Activated CD4-positive, alpha-beta T cell treated with anti-CD3 and anti-CD28 coated beads for 36 hours (primary cell): Measurements from ENCODE around the gene LMAN1L. TPM values are rescaled to one million over a fixed set of nuclear protein-coding genes. Genes with fewer than 3 reads are reported as not detected.

Experiments
- ATAC-seq: fragments of 200-7000 bp; cut with Tn5 transposase; one replicate; pipeline ENCODE4 v1.10.0; 2021; ENCODE audit warnings: mild to moderate bottlenecking, moderate library complexity
- CTCF ChIA-PET: fragments of 350-600 bp; sonication (Branson Sonifier 250); formaldehyde crosslinking; loops from one replicate; lab custom pipeline; 2021; ENCODE audit warnings: antibody characterized with exemption; lab: Charles Lee
- POLR2A ChIA-PET: fragments of 350-600 bp; sonication (Branson Sonifier 250); formaldehyde crosslinking; loops from one replicate; lab custom pipeline; 2021; ENCODE audit warnings: antibody characterized with exemption, inconsistent platforms; lab: Charles Lee
- DNase-seq: peaks from one replicate; pipeline ENCODE4 v3.0.0-alpha.2; 2020
- H3K27ac Mint-ChIP-seq: one replicate; pipeline ENCODE4 v1.8.0; 2021; ENCODE audit warnings: mixed read lengths
- H3K27me3 Mint-ChIP-seq: one replicate; pipeline ENCODE4 v1.8.0; 2021; ENCODE audit warnings: mixed read lengths
- H3K36me3 Mint-ChIP-seq: one replicate; pipeline ENCODE4 v1.8.0; 2021; ENCODE audit warnings: low read depth, mixed read lengths
- H3K4me1 Mint-ChIP-seq: one replicate; pipeline ENCODE4 v1.8.0; 2021; ENCODE audit warnings: mixed read lengths
- H3K4me3 Mint-ChIP-seq: one replicate; pipeline ENCODE4 v1.8.0; 2021; ENCODE audit warnings: mild to moderate bottlenecking, moderate library complexity, mixed read lengths
- H3K9me3 Mint-ChIP-seq: one replicate; pipeline ENCODE4 v1.8.0; 2021; ENCODE audit warnings: low read depth, mixed read lengths
- intact Hi-C, 2 experiments: fragments of 100-400 bp; cut with DNase I in 1 of 2; cut with micrococcal nuclease in 1 of 2; formaldehyde crosslinking; loops; one replicate each; pipeline versions ENCODE4 v1.14.2 to v1.15.1; 2022 to 2024; cut with DNase I, micrococcal nuclease
- total RNA-seq, 2 experiments: library from RNA; stranded (reverse); gene quantifications; one replicate each; pipeline ENCODE4 v1.2.3, GENCODE V29; 2021

The LMAN1L gene
- total RNA-seq, 2 experiments from 2014 or later = 0.25 TPM; not detected in 1

DNA sequence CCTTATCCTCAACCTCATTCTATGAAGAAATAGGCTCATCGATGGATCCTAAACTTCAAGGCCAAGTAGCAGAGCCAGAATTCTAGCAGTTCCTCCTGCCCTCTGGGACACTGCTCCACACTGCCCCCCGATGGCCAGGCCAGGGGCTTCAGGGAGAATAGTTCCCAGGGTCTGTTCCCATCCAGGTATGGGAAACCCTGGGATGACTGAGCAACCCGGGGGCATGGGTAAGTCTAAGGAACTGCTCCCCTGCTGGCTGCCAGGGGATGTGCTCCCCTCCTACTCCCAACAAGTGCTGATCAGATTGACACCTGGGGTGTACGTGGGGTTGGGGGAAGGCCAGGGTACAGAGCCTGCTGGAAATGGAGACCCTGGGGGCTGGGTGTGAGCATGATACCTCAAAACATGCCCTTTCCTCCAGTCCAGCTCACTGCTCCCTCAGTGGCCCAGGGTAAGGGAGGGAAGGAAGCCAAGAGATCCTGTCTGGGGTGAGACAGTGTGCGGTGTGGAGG is 22.7 kb downstream of the LMAN1L start:
- H3K27me3 Mint-ChIP-seq = no peaks in the 10 kb centered on the region
- peaks cover 10% of the 10 kb centered on the region for H3K36me3 Mint-ChIP-seq
- H3K27ac Mint-ChIP-seq = no peak overlapping the region
- H3K4me1 Mint-ChIP-seq = peaks cover 1% of the 10 kb centered on the region
- no peaks in the 10 kb centered on the region for H3K9me3 Mint-ChIP-seq
- no peak overlapping the region for H3K4me3 Mint-ChIP-seq
- ATAC-seq (peak; percentile 75), DNase-seq (peak; percentile 72)
- ChIA-PET POLR2A (no interaction called here), CTCF (interaction anchor here (0.6 to 2.1 kb wide), 9 partner anchors 9 to 196 kb away, joined by 3 to 9 read pairs (median 3); partner anchors contain the start of gene CPLX3)
- intact Hi-C loops = loop anchor here in 1 of 2 experiments (1.0 kb wide), 1 partner anchor 64 kb away; no protein-coding TSS in a partner anchor

DNA sequence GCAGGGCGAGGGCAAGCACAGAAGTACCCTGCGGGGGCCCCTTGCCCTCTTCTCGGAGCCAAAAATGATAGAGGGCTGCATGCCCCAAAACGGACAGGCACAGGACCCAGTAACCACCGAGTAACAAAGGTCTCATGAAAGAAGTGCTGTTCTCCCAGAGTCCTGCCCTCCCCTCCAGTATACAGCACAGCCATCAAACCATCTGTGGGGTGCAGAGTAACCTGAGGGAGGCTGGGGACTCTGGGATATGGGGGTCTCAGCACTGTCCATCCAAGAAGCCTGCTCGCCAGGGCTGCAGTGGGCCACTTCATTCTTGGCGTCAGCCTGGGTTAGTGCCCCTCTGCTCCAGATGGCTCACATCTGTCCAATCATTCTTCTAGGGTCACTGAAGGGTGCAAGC is 24.2 kb downstream of the LMAN1L start:
- Mint-ChIP-seq H3K4me1 (peaks cover 11% of the 10 kb centered on the region), H3K27me3 (no peaks in the 10 kb centered on the region), H3K27ac (no peak overlapping the region), H3K9me3 (no peaks in the 10 kb centered on the region), H3K36me3 (peaks cover 16% of the 10 kb centered on the region), H3K4me3 (no peak overlapping the region)
- CTCF ChIA-PET = interaction anchor here (0.5 to 2.1 kb wide), 5 partner anchors 8 to 163 kb away, joined by 3 to 9 read pairs (median 4); no protein-coding TSS in a partner anchor
- DNase-seq = no peak
- POLR2A ChIA-PET = no interaction called here
- intact Hi-C loops = no loop called here
- no peak for ATAC-seq

DNA sequence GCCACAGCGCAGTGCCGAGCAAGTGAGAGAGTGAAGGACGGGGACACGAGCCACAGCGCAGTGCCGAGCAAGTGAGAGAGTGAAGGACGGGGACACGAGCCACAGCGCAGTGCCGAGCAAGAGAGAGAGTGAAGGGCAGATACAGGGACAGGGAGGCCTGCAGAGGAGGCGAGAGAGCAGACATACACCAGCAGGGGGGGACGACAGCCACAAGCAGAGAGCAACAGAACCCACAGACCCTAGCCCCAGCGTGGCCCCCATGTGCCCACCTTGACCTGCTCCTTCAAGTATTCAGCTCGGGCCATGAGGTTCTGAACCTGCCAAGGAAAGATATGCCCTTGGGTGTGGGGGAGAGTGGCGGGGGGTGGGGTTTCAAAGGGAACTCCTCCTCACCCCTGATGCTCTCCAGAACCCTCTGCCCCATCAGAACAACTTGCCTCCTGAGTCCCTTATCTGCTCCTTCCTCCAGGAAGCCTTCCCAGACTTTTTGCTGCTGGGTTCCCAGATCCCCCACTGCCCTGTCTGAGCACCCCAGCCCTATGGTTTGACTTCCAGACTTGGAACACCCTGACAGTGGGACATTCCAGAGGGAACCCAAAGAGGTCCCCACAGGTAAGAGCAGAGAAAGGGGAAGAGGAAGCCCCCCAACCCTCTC is 25.0 kb downstream of the LMAN1L start:
- POLR2A ChIA-PET = no interaction called here
- no peak for ATAC-seq
- H3K27me3 Mint-ChIP-seq = no peaks in the 10 kb centered on the region

DNA sequence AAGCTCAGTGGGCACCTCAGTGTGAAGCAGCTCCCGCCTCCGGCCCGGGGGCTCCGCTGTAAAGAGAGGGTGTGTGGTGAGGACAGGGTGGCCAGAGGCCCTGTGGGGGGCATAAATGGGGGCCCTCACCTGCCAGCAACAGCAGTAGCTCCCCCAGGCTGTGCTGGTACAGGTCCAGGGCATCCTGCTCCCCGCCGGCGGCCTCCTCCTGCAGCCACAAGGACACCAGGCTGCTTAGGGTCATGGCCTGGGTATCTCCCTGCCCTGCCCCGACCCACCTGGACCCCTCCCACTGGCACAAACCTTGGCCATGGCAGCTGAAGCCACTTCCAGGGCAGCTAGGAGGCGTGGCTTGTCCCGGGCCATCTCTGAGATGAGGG is 25.5 kb downstream of the LMAN1L start:
- CTCF ChIA-PET = interaction anchor here (0.6 to 1.1 kb wide), 4 partner anchors 48 to 69 kb away, joined by 3 to 4 read pairs (median 4); no protein-coding TSS in a partner anchor

More for the DNA sequence above, 25.0 kb downstream of the LMAN1L start:
- DNase-seq = no peak
- Mint-ChIP-seq H3K27ac (no peak overlapping the region), H3K4me3 (no peak overlapping the region), H3K36me3 (peaks cover 18% of the 10 kb centered on the region), H3K4me1 (peaks cover 17% of the 10 kb centered on the region), H3K9me3 (no peaks in the 10 kb centered on the region)
- intact Hi-C loops = no loop called here
- CTCF ChIA-PET = interaction anchor here (1.1 to 2.1 kb wide), 2 partner anchors 50 to 64 kb away, joined by 4 to 9 read pairs; no protein-coding TSS in a partner anchor

DNA sequence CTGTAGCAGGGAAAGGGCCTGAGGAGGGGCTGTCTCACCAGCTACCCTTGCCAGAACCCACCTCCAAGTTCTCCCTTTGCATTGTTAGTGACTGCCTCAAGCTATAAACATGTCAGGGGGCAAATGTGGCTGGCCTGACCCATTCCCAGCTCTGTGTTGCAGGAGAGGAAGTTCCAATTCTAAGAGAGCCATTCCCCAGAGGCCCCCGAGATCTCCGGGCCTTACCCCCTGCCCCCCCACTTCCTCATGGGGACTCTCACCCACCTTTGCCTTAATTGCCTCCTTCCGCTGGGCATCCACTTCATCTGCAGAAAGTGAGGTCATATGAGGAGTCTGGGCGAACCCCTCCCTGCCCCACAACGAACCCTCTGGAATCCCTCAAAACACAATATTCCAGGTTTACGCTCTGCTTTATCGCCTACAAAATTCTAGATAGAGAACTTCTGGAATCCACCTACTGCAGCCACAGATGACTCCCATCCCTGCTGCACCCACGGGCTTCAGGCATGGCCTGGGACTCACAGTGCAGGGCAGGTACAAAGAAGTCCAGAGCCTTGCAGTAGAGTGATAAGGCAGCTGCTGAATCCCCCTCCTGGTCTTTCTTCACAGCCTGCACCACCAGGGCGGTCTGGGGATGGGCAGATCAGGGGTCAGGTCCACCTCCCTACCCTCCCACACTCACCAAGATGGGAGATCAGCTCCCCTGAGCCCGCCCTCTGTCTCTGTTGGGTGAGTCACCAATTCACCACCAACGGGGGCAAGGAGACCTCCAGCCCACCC is 26.3 kb downstream of the LMAN1L start:
- H3K4me1 Mint-ChIP-seq = peaks cover 23% of the 10 kb centered on the region
- ATAC-seq (no peak), DNase-seq (no peak)
- no peaks in the 10 kb centered on the region for H3K27me3 Mint-ChIP-seq
- ChIA-PET POLR2A (no interaction called here), CTCF (interaction anchor here (0.6 to 1.1 kb wide), 5 partner anchors 49 to 70 kb away, joined by 3 to 4 read pairs (median 4); no protein-coding TSS in a partner anchor)
- peaks cover 18% of the 10 kb centered on the region for H3K36me3 Mint-ChIP-seq
- intact Hi-C loops = no loop called here
- H3K9me3 Mint-ChIP-seq = no peaks in the 10 kb centered on the region
- no peak overlapping the region for H3K27ac Mint-ChIP-seq
- H3K4me3 Mint-ChIP-seq = no peak overlapping the region

More for the DNA sequence above, 25.5 kb downstream of the LMAN1L start:
- Mint-ChIP-seq H3K27ac (no peak overlapping the region), H3K27me3 (no peaks in the 10 kb centered on the region), H3K9me3 (no peaks in the 10 kb centered on the region), H3K4me3 (no peak overlapping the region), H3K4me1 (peaks cover 17% of the 10 kb centered on the region), H3K36me3 (peaks cover 18% of the 10 kb centered on the region)
- ATAC-seq (no peak), DNase-seq (no peak)
- intact Hi-C loops = no loop called here
- POLR2A ChIA-PET = no interaction called here

DNA sequence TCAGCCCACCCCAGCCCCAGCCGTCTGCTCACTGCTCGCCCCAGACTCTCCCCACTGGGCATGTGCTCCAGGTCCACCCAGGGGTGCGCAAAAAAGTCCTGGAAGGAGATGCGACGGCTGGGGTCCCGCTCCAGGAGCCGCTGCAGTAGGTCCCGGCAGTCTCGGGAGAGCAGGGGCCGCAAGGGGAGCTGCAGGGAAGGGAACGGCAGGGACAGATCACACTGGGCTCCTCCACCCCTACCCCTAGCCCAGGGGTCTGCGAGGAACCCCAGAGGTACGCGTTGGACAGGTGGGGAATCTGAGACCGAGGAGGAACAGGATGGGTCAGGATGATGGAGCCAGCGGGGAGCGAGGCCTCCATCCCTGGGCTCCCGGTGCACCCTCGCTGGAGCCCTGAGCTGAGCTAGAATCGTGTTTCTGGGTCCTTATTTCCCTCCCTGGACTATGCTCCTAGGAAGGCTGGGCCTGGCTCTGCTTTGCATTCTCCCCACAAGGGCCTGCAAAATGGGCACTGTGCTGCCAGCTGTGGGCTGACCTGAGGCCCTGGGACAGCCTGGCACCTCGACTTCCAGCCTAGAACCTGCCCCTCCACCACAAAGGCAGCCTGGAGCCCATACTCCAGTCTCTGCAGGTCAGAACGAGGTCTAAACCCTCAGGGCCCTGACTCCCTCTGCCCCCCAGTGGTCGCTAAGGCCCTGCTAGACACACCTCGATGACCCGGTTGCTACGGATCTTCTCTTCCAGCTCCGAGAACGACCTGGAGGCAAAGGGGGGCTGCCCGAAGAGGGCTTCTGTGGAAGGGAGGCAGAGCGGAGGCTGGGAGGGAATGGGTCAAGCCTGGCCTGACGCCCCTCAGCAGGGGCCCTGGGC is 27.1 kb downstream of the LMAN1L start:
- ATAC-seq (no peak), DNase-seq (no peak)
- intact Hi-C loops = loop anchor here (5.0 kb wide), 3 partner anchors 37 to 467 kb away; no protein-coding TSS in a partner anchor
- Mint-ChIP-seq H3K4me3 (no peak overlapping the region), H3K4me1 (peaks cover 31% of the 10 kb centered on the region), H3K9me3 (no peaks in the 10 kb centered on the region), H3K27ac (no peak overlapping the region), H3K36me3 (peaks cover 18% of the 10 kb centered on the region), H3K27me3 (no peaks in the 10 kb centered on the region)
- CTCF ChIA-PET = interaction anchor here (1.0 to 1.4 kb wide), 2 partner anchors 57 to 62 kb away, joined by 4 to 5 read pairs; no protein-coding TSS in a partner anchor
- POLR2A ChIA-PET = no interaction called here

DNA sequence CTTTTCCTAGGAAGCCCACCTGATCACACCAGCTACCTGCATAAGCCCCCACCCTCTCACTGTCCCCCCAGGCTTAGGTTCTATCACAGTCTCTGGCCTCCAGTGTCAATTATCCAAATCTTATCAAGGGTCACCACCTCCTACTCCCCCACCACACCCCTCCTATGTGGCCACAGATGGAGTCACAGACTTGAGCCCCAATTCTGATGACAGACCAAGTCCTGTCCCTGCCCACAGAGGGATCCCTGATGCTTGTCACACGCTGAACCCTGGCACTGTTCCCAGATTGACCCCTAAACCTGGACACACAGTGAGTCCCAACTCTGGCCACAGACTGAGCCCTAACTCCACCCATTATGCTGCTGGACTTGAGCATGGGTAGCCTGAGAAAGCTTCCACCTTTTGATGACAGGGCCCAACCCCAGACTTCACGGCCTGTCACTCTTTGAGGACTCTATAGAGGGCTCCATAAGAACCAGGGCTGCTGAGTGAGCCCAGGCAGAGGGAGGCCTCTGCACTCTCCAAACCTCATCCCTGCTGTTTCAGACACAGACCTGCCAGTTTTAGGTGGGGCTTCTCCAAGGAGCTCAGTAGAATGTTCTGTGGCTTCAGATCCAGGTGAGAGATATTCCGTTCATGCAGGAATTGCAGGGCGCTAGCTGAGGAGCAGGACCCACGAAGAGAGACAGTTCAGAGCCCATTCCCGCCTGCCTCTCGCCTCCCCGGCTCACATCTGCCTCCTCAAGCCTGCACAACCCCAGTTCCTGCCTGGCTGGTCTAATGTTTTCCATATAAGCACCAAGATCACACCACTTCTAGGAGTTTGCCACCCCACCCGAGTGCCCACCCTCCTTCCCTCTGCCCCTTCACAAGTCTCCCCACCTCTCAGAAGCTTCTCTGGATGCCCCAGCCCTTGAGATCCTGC is 28.5 kb downstream of the LMAN1L start:
- Mint-ChIP-seq H3K36me3 (peaks cover 18% of the 10 kb centered on the region), H3K27ac (peak overlapping the region; percentile 7), H3K27me3 (no peaks in the 10 kb centered on the region), H3K4me3 (peak overlapping the region; percentile 90), H3K9me3 (no peaks in the 10 kb centered on the region), H3K4me1 (peaks cover 43% of the 10 kb centered on the region)
- intact Hi-C loops = loop anchor here (5.0 kb wide), 3 partner anchors 39 to 469 kb away; no protein-coding TSS in a partner anchor
- ChIA-PET POLR2A (no interaction called here), CTCF (interaction anchor here (0.7 to 2.3 kb wide), 5 partner anchors 61 to 145 kb away, joined by 3 to 15 read pairs (median 3); partner anchors contain the start of gene EDC3)
- ATAC-seq (no peak), DNase-seq (no peak)

DNA sequence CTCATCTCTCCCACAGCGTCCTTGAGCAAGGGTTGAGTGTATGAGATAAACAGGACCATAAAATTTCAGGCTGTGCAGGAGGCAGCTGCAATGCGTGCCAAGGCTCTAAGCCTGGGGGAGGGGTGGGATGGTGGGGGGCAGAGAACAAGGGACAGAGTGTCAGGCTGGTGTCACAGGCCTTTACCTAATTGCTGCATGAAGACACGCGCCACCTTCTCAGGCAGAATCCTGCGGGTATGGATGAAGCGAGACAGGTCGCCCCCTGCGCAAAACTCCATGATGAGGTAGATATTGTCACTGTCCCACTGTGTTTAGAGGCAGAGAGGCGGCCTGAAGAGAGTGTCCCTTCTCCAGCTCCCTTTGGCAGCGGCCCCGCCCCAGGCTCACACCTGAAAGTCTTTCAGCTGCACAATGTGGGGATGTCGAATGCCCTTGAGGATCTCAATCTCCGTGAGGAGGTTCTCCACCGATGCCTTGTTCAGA is 29.3 kb downstream of the LMAN1L start:
- Mint-ChIP-seq H3K4me1 (peaks cover 45% of the 10 kb centered on the region), H3K27ac (peak overlapping the region; percentile 84), H3K27me3 (no peaks in the 10 kb centered on the region), H3K36me3 (peaks cover 21% of the 10 kb centered on the region), H3K4me3 (peak overlapping the region; percentile 90), H3K9me3 (no peaks in the 10 kb centered on the region)
- DNase-seq (no peak), ATAC-seq (no peak)
- POLR2A ChIA-PET = no interaction called here
- CTCF ChIA-PET = interaction anchor here (0.7 to 2.3 kb wide), 7 partner anchors 28 to 146 kb away, joined by 3 to 15 read pairs (median 4); partner anchors contain the start of gene EDC3
- intact Hi-C loops = loop anchor here (1.0 to 5.0 kb wide), 9 partner anchors 40 to 609 kb away; partner anchors contain the start of genes COX5A (in 1 of the 2) and SIN3A (in 1 of the 2)

DNA sequence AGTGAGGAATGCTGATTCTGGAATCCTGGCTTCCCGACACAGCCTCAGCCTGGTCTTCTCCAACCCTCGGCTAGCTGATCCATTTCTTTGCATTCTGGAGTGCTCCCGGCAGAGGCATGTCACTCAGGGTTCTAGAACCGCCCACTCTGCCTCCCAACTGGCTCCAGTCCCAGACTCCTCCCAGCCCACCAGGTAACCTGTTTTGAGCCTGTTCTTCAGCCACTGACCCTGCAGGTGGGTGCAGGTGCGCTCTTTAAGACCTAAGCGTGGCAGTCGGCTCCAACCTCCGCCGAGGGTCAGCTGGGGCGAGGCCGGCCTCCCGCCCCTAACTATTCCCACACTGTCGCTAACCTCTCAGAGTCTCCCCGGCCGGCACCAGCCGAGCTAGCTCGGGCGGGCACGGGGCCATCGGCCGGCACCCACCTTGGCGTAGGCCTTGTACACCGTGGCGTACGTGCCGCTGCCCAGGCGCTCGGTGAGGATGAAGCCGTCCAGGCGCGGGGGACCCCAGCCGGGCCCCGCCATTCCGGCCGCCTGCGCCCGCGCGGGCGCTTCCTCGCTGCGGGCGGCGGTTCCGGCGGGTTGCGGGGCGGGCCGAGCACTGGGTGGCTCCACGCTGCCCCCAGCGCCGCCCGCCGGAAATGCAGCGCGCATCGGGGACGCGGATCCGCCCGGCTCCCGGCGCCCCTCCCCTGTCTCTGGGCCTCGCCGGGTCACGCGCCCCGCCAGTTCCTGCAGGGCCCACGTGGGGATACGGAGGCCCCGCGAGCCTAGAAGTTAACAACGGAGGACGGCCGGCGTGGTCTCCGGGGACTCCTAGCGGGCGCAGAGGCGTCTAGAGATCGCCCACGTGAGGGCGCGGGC is 30.2 kb downstream of the LMAN1L start, which contains the start of gene ULK3:
Gene ULK3 (minus strand): TSS at position 576 of the 864 bp plus-strand sequence. CDS start 51 bp downstream, at position 525.
- no peaks in the 10 kb centered on the region for H3K27me3 Mint-ChIP-seq
- H3K36me3 Mint-ChIP-seq = peaks cover 22% of the 10 kb centered on the region
- DNase-seq (peak; percentile 97), ATAC-seq (peak; percentile 85)
- no peaks in the 10 kb centered on the region for H3K9me3 Mint-ChIP-seq
- intact Hi-C loops = loop anchor here (1.0 to 5.0 kb wide), 20 partner anchors 27 to 608 kb away; partner anchors contain the start of genes COX5A (in 2 of the 2), CLK3 (in 1 of the 2), EDC3 (in 1 of the 2) and FAM219B (in 1 of the 2)
- peak within 1 kb of the TSS; percentile 90 for H3K27ac Mint-ChIP-seq
- CTCF ChIA-PET = interaction anchor here (0.7 to 2.3 kb wide), 9 partner anchors 27 to 152 kb away, joined by 3 to 15 read pairs (median 5); partner anchors contain the start of gene SCAMP5
- POLR2A ChIA-PET = no interaction called here
- peaks cover 45% of the 10 kb centered on the region for H3K4me1 Mint-ChIP-seq
- peak within 1 kb of the TSS; percentile 90 for H3K4me3 Mint-ChIP-seq
